Hepatic stellate cell (primary cell): Measurements from ENCODE around the gene PPID.
"Not testable (repeated sequence)": the region's sequence is repeated elsewhere in the genome, so short reads cannot be mapped to it uniquely, and the experiment has no call there.

Experiments used
- DNase-seq: peaks from one replicate; pipeline ENCODE4 v3.0.0; 2011; ENCODE audit warnings: low spot score

PPID gene

GRCh38 chr4:158666892-158667291, 56.3 kb downstream of the PPID start:
- no peak for DNase-seq

GRCh38 chr4:158664806-158665205, 58.4 kb downstream of the PPID start:
- DNase-seq = no peak

GRCh38 chr4:158663707-158664625, 59.2 kb downstream of the PPID start:
- not testable (repeated sequence) for DNase-seq

GRCh38 chr4:158663255-158663654, 59.9 kb downstream of the PPID start:
- DNase-seq = not testable (repeated sequence)
